Common myeloid progenitor, CD34-positive (primary cell): ENCODE data around the gene MED6.
A peak's percentile ranks its signal among the peaks of the same experiment; 100 is the strongest.

ENCODE experiments used
- CTCF ChIA-PET: fragments of 350-600 bp; sonication (Branson Sonifier 250); formaldehyde crosslinking; loops from one replicate; lab custom pipeline; 2021; ENCODE audit warnings: antibody characterized with exemption; lab: Charles Lee
- POLR2A ChIA-PET: fragments of 350-600 bp; sonication (Branson Sonifier 250); formaldehyde crosslinking; loops from one replicate; lab custom pipeline; 2021; ENCODE audit warnings: antibody characterized with exemption; lab: Charles Lee
- DNase-seq, 3 donors: peaks; one replicate each; pipeline versions ENCODE4 v3.0.0 to v3.0.0-alpha.2; 2013
- H3K27ac ChIP-seq, 2 experiments: 1 replicate in 1 of 2; 2 replicates in 1 of 2; pipeline ENCODE4 v1.7.0; 2013; ENCODE audit warnings: inconsistent platforms in 2 of 2, low read length in 2 of 2, mild to moderate bottlenecking in 2 of 2, low read depth in 1 of 2, moderate library complexity in 1 of 2; ENCODE audit not compliant: severe bottlenecking in 2 of 2, insufficient read depth in 1 of 2, poor library complexity in 1 of 2
- H3K27me3 ChIP-seq, 5 experiments: replicated peaks in 2 of 5; 1 replicate in 3 of 5; 2 replicates in 2 of 5; pipeline versions ENCODE4 v1.6.1 to v1.7.0; 2013; ENCODE audit warnings: low read length in 4 of 5, mild to moderate bottlenecking in 2 of 5, moderate library complexity in 2 of 5, inconsistent platforms in 1 of 5; ENCODE audit not compliant: insufficient read depth in 5 of 5, control insufficient read depth in 4 of 5
- H3K36me3 ChIP-seq, 4 experiments: 1 replicate in 2 of 4; 2 replicates in 2 of 4; pipeline versions ENCODE4 v1.6.1 to v1.7.0; 2013; ENCODE audit warnings: low read length in 3 of 4, control low read depth in 1 of 4, mild to moderate bottlenecking in 1 of 4; ENCODE audit not compliant: control insufficient read depth in 4 of 4, insufficient read depth in 4 of 4
- H3K4me1 ChIP-seq, 4 experiments: 1 replicate in 3 of 4; 2 replicates in 1 of 4; pipeline versions ENCODE4 v1.6.1 to v1.7.1; 2013; ENCODE audit warnings: low read length in 3 of 4, mild to moderate bottlenecking in 3 of 4, control low read depth in 1 of 4, inconsistent platforms in 1 of 4, moderate library complexity in 1 of 4; ENCODE audit not compliant: control insufficient read depth in 4 of 4, insufficient read depth in 4 of 4; ENCODE audit errors: control extremely low read depth in 1 of 4
- H3K4me3 ChIP-seq, 7 experiments: 1 replicate in 4 of 7; 2 replicates in 3 of 7; pipeline versions ENCODE4 v1.5.1 to v1.7.0; 2013; ENCODE audit warnings: mild to moderate bottlenecking in 7 of 7, low read length in 6 of 7, moderate library complexity in 6 of 7, inconsistent platforms in 2 of 7, low read depth in 2 of 7, control low read depth in 1 of 7; ENCODE audit not compliant: insufficient read depth in 4 of 7, control insufficient read depth in 1 of 7; ENCODE audit errors: extremely low read depth in 1 of 7
- H3K9me3 ChIP-seq, 5 experiments: 1 replicate in 4 of 5; 2 replicates in 1 of 5; pipeline versions ENCODE4 v1.6.1 to v1.7.1; 2013; ENCODE audit warnings: low read length in 4 of 5, mild to moderate bottlenecking in 2 of 5, inconsistent platforms in 1 of 5, low read depth in 1 of 5, moderate library complexity in 1 of 5; ENCODE audit not compliant: control insufficient read depth in 4 of 5, insufficient read depth in 2 of 5; ENCODE audit errors: control extremely low read depth in 1 of 5
- WGBS: methylation state at CpG from one replicate; pipeline ENCODE4 v1.1.5; 2013; ENCODE audit not compliant: insufficient coverage; 5-methylcytosine and 5-hydroxymethylcytosine counted together

MED6 gene

DNA sequence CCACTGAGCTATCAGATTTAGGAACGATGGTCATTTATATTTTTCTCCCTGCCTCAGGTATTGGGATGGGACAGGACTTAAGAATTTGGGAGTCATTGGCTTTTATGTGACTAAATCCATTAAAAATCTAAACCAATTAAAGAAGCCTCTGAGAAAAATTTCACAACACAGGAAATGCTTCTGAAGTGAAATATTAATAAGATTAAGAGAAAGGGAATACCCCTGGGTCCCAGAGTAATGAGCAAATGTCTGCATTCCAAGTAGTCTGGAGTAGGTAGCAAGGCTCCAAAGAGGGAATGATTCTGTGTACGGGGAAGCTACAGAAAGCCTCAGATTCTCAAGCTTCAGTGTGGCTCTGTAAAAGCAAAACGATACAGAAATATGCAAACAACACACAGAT, 707 bp upstream of the MED6 start:
- peak overlapping the region in 6 of 7 experiments; percentile 59 to 100 (median 73) for H3K4me3 ChIP-seq
- CTCF ChIA-PET: no interaction called here
- POLR2A ChIA-PET: no interaction called here
- H3K4me1 ChIP-seq: peaks cover 4 to 20% (median 13%) of the 10 kb centered on the region in 4 experiments
- DNase-seq: no peak
- peaks cover 0 to 16% (median 4%) of the 10 kb centered on the region in 5 experiments for H3K27me3 ChIP-seq
- H3K9me3 ChIP-seq: no peaks in the 10 kb centered on the region
- no peak overlapping the region for H3K27ac ChIP-seq
- H3K36me3 ChIP-seq: peaks cover 3 to 4% (median 3%) of the 10 kb centered on the region in 4 experiments
- WGBS: no CpG with 5 or more reads among the region's 3 CpGs

DNA sequence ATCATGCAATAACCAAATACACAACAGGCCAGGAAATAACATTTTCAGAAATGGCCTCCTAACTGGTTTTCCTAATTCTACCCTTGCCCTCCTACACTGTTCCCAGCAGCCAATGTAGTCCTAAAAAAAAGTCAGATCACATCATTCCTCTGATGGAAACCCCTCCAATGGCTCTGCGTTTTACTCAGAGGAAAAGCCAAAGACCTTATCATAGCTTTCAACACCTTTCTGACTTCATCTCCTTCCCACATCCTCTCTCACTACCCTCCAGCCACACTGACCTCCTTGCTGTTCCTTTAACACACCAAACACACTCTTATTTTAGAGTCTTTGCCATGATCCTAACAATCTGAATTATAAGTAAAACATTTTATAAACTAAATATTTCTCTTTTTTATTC, 1.1 kb downstream of the MED6 start:
- CTCF ChIA-PET: interaction anchor here (0.8 kb wide), 1 partner anchor 8 kb away, joined by 3 read pairs; no protein-coding TSS in a partner anchor
- no peak for DNase-seq
- 83% methylated on average over 1 of the region's 1 CpG for WGBS
- Histone ChIP-seq H3K27me3 (peaks cover 0 to 8% (median 4%) of the 10 kb centered on the region in 5 experiments), H3K4me1 (peaks cover 4 to 20% (median 13%) of the 10 kb centered on the region in 4 experiments), H3K4me3 (peak overlapping the region in 5 of 7 experiments; percentile 27 to 100 (median 93)), H3K9me3 (no peaks in the 10 kb centered on the region), H3K27ac (peak overlapping the region in 1 of 2 experiments; percentile 96), H3K36me3 (peaks cover 9 to 22% (median 16%) of the 10 kb centered on the region in 4 experiments)
- POLR2A ChIA-PET: no interaction called here

- H3K36me3 ChIP-seq: peaks cover 19 to 38% (median 29%) of the 10 kb centered on the region in 4 experiments
- no peaks in the 10 kb centered on the region for H3K9me3 ChIP-seq
- H3K27me3 ChIP-seq: peaks cover 0 to 3% (median 0%) of the 10 kb centered on the region in 5 experiments
- H3K4me3 ChIP-seq: no peak overlapping the region
- DNase-seq: no peak
- CTCF ChIA-PET: no interaction called here
- no peak overlapping the region for H3K27ac ChIP-seq
- POLR2A ChIA-PET: no interaction called here
- WGBS: 100% methylated on average over 2 of the region's 3 CpGs
- H3K4me1 ChIP-seq: peaks cover 4 to 20% (median 13%) of the 10 kb centered on the region in 4 experiments
Measured at GRCh38 chr14:70597731-70598130, 2.7 kb downstream of the MED6 start.

DNA sequence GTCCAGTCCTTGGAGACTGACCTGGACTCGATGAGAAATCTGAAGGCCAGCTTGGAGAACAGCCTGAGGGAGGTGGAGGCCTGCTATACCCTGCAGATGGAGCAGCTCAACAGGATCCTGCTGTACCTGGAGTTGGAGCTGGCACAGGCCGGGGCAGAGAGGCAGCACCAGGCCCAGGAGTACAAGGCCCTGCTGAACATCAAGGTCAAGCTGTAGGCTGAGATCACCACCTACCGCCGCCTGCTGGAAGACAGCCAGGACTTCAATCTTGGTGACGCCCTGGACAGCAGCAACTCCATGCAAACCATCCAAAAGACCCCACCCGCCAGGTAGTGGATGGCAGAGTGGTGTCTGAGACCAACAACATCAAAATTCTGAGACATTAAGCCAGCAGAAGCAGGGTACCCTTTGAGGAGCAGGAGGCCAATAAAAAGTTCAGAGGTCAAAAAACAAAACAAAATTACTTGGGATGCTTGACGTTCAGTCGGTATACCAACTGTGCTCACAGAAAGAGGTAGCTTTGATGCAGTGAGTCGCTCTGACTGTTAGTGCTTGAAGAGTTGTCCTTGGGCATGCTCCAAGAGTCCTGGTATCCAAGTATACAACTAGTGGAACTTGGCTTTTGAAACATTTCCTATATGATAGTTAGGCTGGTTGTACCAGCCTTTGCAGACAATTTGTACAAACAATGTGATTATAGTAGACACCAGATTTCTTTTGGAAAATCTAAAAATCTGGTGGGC, 4.8 kb downstream of the MED6 start:
- Histone ChIP-seq H3K27me3 (no peaks in the 10 kb centered on the region), H3K9me3 (no peaks in the 10 kb centered on the region), H3K27ac (no peak overlapping the region), H3K4me1 (peaks cover 4 to 15% (median 10%) of the 10 kb centered on the region in 4 experiments), H3K36me3 (peaks cover 22 to 59% (median 35%) of the 10 kb centered on the region in 4 experiments), H3K4me3 (no peak overlapping the region)
- CTCF ChIA-PET: no interaction called here
- 98% methylated on average over 6 of the region's 9 CpGs for WGBS
- DNase-seq: no peak
- POLR2A ChIA-PET: no interaction called here

DNA sequence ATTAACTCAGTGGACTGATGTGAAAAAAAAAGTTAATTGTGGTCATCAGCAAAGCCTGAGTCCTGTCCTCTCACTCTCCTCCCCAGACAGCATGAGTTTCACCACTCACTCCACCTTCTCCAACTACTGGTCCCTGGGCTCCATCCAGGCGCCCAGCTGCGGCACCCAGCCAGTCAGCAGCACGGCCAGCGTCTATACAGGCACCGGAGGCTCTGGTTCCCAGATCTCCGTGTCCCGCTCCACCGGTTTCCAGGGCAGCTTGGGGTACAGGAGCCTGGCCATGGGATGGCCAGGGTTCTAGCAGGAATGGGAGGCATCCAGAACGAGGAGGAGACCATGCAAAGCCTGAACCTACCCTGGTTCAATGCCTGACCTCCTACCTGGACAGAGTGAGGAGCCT, 6.0 kb downstream of the MED6 start:
- POLR2A ChIA-PET: interaction anchor here (0.6 kb wide), 1 partner anchor 828 kb away, joined by 3 read pairs; no protein-coding TSS in a partner anchor
- Histone ChIP-seq H3K4me1 (peaks cover 0 to 8% (median 4%) of the 10 kb centered on the region in 4 experiments), H3K4me3 (no peak overlapping the region), H3K27me3 (no peaks in the 10 kb centered on the region), H3K27ac (no peak overlapping the region), H3K36me3 (peaks cover 24 to 69% (median 42%) of the 10 kb centered on the region in 4 experiments), H3K9me3 (no peaks in the 10 kb centered on the region)
- 100% methylated on average over 9 of the region's 9 CpGs for WGBS
- CTCF ChIA-PET: no interaction called here
- DNase-seq: no peak

- peaks cover 9 to 76% (median 54%) of the 10 kb centered on the region in 4 experiments for H3K36me3 ChIP-seq
- POLR2A ChIA-PET: no interaction called here
- no peaks in the 10 kb centered on the region for H3K4me1 ChIP-seq
- no peaks in the 10 kb centered on the region for H3K9me3 ChIP-seq
- CTCF ChIA-PET: interaction anchor here (0.7 to 1.3 kb wide), 3 partner anchors 18 to 538 kb away, joined by 3 to 4 read pairs (median 3); no protein-coding TSS in a partner anchor
- H3K27ac ChIP-seq: no peak overlapping the region
- H3K27me3 ChIP-seq: no peaks in the 10 kb centered on the region
- no peak overlapping the region for H3K4me3 ChIP-seq
- DNase-seq: peak in 2 of 3 donors; percentile 28 to 35
- 83% methylated on average over 2 of the region's 3 CpGs for WGBS
Measured at GRCh38 chr14:70585231-70585630, 15.2 kb downstream of the MED6 start.

- DNase-seq: no peak
- POLR2A ChIA-PET: no interaction called here
- no peak overlapping the region for H3K4me3 ChIP-seq
Measured at GRCh38 chr14:70576891-70577290, 23.6 kb downstream of the MED6 start.

More at GRCh38 chr14:70576891-70577290, 23.6 kb downstream of the MED6 start:
- H3K36me3 ChIP-seq: peaks cover 14 to 26% (median 17%) of the 10 kb centered on the region in 4 experiments
- H3K9me3 ChIP-seq: peaks cover 0 to 2% (median 0%) of the 10 kb centered on the region in 5 experiments
- H3K27me3 ChIP-seq: no peaks in the 10 kb centered on the region
- CTCF ChIA-PET: interaction anchor here (1.3 kb wide), 1 partner anchor 13 kb away, joined by 3 read pairs; no protein-coding TSS in a partner anchor
- H3K27ac ChIP-seq: no peak overlapping the region
- H3K4me1 ChIP-seq: no peaks in the 10 kb centered on the region
- no CpG with 5 or more reads among the region's 2 CpGs for WGBS
